GF-D8 (cell line): ENCODE measurements around the gene ERC2.

Experiments used
- DNase-seq: peaks from one replicate; lab custom pipeline; 2025; lab: John Stamatoyannopoulos, UW

The ERC2 gene

GRCh38 chr3:55824406-55824805, 643.9 kb downstream of the ERC2 start:
- DNase-seq: no peak

GRCh38 chr3:55823829-55824228, 644.4 kb downstream of the ERC2 start:
- no peak for DNase-seq

- no peak for DNase-seq
Observed at GRCh38 chr3:55823001-55823400, 645.3 kb downstream of the ERC2 start.

DNA sequence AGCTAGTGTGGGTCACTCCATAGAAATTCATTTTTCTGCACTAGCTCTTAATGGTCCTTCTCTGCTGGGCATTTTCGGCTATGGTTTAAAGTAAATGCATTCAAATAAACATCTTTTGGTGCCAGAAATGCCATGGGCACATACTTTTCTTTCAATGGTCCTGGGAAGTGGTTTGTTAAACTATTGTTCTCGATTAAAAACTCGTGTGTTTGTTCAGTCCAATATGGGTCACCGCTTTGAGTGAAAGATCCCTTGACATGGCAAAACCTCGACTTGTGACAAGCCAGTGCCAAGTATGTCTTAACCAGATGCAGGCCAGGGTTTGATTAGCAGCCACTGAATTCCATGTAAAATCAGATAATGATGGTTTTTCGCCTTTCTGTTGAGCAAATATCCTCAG, 649.3 kb downstream of the ERC2 start:
- no peak for DNase-seq

DNA sequence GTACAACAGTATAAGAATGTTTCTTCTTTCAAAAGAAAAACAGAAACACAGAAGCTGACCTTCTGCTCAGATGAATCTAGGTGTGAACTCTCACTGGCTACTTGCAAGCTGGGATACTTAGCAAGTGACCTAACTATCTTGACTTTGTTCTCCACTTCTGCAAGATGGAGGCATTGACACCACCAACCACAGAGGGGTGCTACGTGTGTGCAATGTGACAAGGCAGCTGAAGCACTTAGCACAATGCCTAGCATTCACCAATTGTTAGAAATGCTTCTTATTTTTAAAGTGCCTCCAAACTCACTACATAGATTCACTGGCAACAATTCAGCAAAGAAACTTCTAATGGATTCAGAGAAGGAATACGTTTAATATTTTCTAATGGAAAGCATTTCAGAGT, 649.8 kb downstream of the ERC2 start:
- DNase-seq: no peak

- DNase-seq: no peak
Observed at GRCh38 chr3:55816794-55817576, 651.3 kb downstream of the ERC2 start.

DNA sequence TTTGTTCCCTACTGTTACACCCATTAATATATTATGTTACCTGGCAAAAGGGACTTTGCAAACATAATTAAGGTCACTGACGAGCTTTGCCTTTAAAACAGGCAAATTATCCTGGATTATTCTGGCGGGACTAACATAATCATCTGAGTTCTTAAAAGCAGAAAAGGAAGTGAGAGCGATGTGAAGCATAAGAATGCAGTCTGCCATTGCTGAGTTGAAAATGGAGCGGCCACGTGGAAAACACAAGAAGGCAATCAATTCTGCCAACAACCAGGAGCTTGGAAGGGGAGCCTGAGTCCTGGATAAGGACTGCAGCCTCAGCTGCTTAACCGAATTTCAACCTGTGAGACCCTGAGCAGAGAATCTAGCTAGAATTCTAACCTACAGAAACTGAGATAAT, 653.0 kb downstream of the ERC2 start:
- DNase-seq: no peak

DNA sequence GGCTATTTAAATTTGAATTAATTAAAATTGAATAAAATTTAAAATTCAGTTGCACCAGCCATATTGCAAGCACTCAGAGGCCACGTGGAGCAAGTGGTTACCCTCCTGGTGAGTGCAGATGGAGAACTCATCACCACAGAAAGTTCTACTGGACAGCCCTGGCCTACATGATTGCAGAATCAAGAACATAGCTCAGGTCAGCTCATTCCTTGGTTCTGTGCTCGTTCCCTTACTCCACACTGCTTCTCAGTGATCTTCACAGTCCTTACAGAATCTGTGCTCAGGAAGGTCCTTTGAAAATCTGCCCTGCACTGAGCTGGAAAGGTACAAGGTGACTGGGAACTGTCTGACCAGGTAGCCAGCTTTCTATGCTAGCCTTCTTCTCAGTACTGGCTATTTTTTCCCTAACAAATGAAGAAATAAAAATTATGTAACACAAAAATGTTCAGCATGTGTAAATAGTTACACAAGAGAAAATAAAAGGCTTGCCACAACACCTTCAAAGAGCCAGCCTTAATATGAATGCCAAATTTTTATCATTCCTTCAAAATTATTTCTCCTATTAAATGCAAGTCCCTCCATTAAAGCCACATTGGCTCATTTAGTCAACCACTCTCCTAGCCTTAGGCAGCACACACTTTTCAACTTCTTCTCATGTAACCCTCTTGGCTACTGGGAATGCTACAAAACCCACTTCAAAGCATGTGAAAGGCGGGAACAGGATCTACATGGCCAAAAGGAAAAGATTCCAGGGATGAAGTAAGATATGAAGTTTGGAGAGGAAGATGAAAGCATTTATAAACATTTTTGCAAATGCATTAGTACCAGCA, 654.8 kb downstream of the ERC2 start:
- DNase-seq: no peak

DNA sequence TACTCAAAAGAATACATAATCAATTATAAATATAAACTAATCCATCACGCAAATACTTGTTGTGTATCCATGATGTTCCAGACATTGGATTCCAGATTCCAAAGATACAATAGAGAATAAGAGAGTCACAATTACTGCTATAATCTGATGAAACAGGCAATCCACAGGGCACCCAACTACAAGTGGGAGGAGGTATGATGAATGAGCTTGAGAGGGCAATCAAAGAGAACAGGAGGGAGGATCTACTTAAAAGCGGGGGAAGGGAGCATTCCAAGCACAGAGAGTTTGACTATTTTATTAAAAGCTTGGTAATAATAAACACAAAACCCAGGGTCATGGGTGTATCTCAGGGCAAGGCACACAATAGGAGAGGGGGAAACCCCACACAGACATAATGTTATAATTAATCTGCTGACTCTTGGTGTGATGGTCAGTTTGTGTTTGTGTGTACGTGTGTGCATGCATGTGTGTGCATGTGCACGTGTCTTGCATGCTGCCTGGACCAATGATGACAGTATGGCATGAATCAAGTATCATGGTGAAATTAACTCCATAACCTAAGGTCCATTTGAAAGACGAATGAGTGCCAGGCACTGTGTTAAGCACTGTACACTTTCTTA, 655.8 kb downstream of the ERC2 start:
- DNase-seq: no peak

DNA sequence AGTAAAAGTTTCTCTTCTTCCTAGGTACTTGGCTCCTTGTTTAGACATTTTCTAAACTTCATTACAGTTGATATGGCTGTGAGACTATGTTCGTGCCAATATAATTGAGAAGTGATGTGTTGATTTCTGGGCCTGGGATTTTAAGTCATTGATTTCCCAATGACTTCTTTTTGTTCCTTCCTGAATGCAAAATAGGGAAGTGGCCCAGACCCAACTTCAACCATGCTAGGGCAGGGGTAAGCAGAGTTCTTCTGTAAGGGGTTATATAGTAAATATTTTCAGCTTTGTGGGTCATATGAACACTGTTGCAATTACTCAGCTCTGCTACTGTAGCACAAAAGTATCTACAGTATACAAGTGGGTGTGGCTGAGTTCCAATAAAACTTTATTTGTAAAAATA, 661.1 kb downstream of the ERC2 start:
- DNase-seq: no peak

DNA sequence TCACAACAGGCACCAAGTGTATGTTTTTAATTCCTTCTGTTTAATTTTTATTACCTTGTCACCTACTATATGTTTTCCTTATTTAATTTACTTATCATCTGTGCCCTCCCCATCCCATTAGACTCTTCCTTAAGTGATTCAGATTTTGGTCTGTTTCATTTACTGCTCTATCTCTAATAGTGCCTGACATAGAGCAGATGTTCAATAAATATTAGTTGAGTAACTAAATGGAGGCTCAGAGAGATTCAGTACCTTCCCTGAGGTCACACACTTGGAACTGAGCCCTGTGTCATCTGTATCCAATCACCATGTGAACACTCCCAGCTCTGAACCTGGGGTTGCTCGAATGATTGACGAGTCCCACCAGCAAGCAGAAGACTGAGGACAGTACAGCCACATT, 663.1 kb downstream of the ERC2 start:
- DNase-seq: no peak

GRCh38 chr3:55804170-55805095, 663.8 kb downstream of the ERC2 start:
- no peak for DNase-seq

GRCh38 chr3:55802816-55803215, 665.5 kb downstream of the ERC2 start:
- DNase-seq: no peak

DNA sequence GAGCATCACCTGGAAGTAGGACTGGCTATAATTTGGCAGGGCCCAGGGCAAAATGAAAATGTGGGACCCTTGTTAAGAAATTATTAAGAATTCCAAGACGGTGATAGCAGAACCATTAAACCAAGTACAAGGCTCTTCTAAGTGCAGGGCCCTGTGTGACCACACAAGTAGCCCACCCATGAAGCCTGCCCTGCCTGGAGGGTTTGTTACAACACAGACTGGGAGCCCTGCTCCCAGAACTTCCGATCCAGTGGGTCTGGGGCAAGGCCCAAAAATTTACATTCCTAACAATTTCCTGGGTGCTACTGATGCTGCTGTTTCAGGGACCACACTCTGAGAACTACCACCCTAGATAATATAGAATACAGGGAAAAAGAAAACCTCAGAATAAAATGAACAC, 666.6 kb downstream of the ERC2 start:
- no peak for DNase-seq

DNA sequence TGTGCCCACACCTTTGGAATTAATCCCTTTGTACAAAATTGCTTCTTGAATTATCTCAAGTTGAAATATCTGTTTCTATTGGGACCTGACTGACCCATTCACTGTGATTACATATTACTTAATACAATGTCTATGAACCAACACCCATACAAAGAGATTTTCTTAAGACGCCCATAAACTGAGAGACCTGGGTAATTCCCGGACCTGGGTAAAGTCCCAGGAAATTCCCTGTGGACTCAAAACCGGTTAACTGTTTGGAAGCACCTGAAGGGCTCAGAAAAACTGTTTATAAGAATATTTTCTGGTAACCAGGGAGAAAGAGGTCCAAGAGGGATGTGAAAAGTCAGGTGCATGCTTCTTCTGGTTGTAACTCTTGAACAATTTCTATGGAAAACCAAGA, 667.2 kb downstream of the ERC2 start:
- DNase-seq: no peak

- DNase-seq: no peak
Observed at GRCh38 chr3:55797775-55798174, 670.5 kb downstream of the ERC2 start.

DNA sequence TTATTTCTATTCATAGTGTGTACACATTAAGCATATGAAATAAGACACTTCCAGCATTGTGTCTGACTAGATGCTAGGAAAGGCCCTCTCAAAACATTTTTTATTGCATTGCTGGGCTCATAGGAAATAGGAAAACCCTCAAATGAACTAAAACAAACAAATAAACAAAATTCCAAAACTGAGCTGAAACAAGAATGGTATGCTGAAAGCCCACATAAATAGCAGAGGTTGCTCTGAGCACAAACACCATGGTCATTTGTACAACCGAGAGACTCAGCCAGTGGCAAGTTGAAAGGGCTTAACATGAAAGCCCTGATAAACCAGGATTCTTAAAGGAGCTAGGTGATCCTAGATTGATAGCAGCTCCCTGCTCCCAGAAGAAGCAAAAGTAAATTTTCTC, 671.2 kb downstream of the ERC2 start:
- DNase-seq: no peak

- DNase-seq: no peak
Observed at GRCh38 chr3:55796533-55796932, 671.7 kb downstream of the ERC2 start.

DNA sequence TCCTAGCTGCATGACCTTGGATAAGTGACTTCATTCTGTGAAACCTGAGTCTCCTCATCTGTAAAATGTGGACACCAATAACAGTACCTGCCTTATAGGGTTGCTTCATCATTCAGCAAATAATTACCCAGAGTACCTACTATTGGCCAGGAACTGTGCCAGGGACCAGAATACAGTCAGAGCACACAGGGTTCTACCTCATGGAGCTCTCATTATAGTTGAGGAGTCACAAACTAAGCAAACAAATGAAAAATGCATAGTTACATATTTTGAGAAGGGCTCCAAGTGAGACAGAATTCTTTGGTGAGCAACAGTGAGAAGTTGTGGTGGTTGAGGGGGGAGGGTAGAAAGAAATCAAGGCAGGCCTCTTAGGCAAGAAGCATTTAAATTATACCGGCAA, 672.5 kb downstream of the ERC2 start:
- DNase-seq: no peak

DNA sequence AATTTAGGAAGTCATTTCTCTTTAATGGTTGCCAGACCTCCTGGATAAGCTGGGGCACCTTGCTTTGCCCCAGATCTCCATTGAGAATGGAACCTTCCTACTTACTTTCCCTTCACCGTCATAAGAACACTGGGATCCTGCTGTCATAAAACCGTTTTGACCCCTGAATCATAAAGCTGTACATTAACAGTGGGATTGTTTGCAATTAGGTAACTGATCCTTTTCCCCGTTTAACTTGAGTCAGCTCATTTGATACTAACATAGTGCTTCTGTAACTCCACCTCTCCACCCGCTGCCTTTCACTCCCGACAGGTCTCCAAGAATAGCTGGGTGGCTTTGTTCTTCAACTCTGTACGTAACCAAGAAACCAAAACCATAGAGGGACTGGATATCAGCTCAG, 673.0 kb downstream of the ERC2 start:
- DNase-seq: no peak

GRCh38 chr3:55792742-55793141, 675.5 kb downstream of the ERC2 start:
- DNase-seq: no peak

DNA sequence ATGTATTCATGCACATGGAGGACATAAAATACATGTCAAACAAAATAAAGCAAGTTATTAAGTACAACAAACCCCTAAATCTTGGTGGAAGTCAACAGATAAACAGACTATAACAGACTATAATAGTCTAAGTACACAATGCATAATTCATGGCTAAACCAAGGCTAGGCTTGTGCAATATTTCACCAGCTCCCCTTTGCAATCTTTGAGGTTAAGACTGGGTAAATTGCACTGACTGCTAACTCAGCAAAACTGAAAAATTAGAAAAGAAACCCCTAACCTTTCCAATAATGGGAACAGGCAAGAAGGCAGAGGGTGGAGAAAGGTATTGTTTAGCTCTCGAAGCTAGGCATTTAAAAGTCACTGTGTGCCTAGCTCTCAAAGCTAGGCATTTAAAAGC, 676.3 kb downstream of the ERC2 start:
- no peak for DNase-seq
